Erythroblast (primary cell): ENCODE measurements around the gene METTL22.

Experiments used
- GATA1 ChIP-seq: IDR thresholded peaks from 2 replicates; pipeline ENCODE4 v1.6.1; 2011; ENCODE audit warnings: low read depth, mild to moderate bottlenecking, control low read depth, low read length, moderate library complexity
- POLR2A ChIP-seq: IDR thresholded peaks from 2 replicates; pipeline ENCODE4 v1.6.1; 2011; ENCODE audit warnings: mild to moderate bottlenecking, low read length

GRCh38 chr16:8673611-8674412, 52.3 kb downstream of the METTL22 start:
- TF ChIP-seq POLR2A (no peak), GATA1 (no peak)
